Stomach (tissue), 9 donors: Measurements from ENCODE around the gene SPHK1. TPM values are rescaled to one million over a fixed set of nuclear protein-coding genes. Genes with fewer than 3 reads are reported as not detected.

Experiments used
- DNase-seq, 2 donors: peaks; one replicate each; pipeline versions ENCODE4 v3.0.0 to v3.0.0-alpha.2; 2013 to 2019
- H3K27ac ChIP-seq, 5 donors: fragments of 200-600 bp in 4 of 5; sonication (generic) in 4 of 5; one replicate each; pipeline ENCODE4 v1.5.1; 2013 to 2019; ENCODE audit warnings: mild to moderate bottlenecking in 1 of 5, moderate library complexity in 1 of 5
- H3K27me3 ChIP-seq, 3 donors: fragments of 200-600 bp; sonication (generic); one replicate each; pipeline ENCODE4 v1.5.1; 2017 to 2019; ENCODE audit warnings: mixed run types in 1 of 3
- H3K36me3 ChIP-seq, 4 donors: fragments of 200-600 bp; sonication (generic); 1 replicate in 3 of 4; 2 replicates in 1 of 4; pipeline ENCODE4 v1.5.1; 2016 to 2019
- H3K4me1 ChIP-seq, 4 donors: fragments of 200-600 bp; sonication (generic); one replicate each; pipeline ENCODE4 v1.5.1; 2016 to 2019
- H3K4me3 ChIP-seq, 4 donors: fragments of 200-600 bp; sonication (generic) in 3 of 4; one replicate each; pipeline ENCODE4 v1.5.1; 2016 to 2019; ENCODE audit warnings: mild to moderate bottlenecking in 1 of 4
- H3K9me3 ChIP-seq, 4 donors: fragments of 200-600 bp; sonication (generic); one replicate each; pipeline ENCODE4 v1.5.1; 2016 to 2019
- EP300 ChIP-seq: sonication (generic); formaldehyde crosslinking; IDR thresholded peaks from one replicate; pipeline ENCODE4 v1.6.1; 2017; ENCODE audit warnings: antibody characterized with exemption
- POLR2A ChIP-seq, 4 donors: fragments of 450-650 bp; IDR thresholded peaks; one replicate each; pipeline ENCODE4 v1.6.1; 2016; ENCODE audit warnings: antibody characterized with exemption in 4 of 4, control low read depth in 2 of 4, mild to moderate bottlenecking in 1 of 4, moderate library complexity in 1 of 4
- POLR2AphosphoS5 ChIP-seq, 3 donors: sonication (generic); formaldehyde crosslinking; IDR thresholded peaks; one replicate each; pipeline ENCODE4 v1.6.1; 2016; ENCODE audit warnings: antibody characterized with exemption in 3 of 3
- WGBS, 5 donors: extraction: QIAGEN DNeasy Blood & Tissue Kit in 3 of 5; methylation state at CpG; one replicate each; pipeline versions ENCODE4 v1.1.5 to v1.1.7; 2013 to 2018; 5-methylcytosine and 5-hydroxymethylcytosine counted together
- intact Hi-C: fragments of 100-400 bp; cut with DNase I; formaldehyde crosslinking; loops from one replicate; pipeline ENCODE4 v1.15.1; 2023; ENCODE audit warnings: low total_unique reads
- polyA plus RNA-seq, 3 donors: library from polyadenylated mRNA; stranded (reverse); fragments of 200-250 nt; gene quantifications; one replicate each; pipeline ENCODE4 v1.2.3, GENCODE V29; 2013
- total RNA-seq, 5 donors: library from RNA; depleted of rRNA; stranded (reverse); fragments of >200 nt; gene quantifications; one replicate each; pipeline versions ENCODE4 v1.1.0 to v1.2.3, GENCODE V29; 2014 to 2016
- TF ChIP-seq, protein P1 (sequence below), 7 experiments: fragments of 450-650 bp in 4 of 7; fragments of 200-600 bp in 3 of 7; sonication (generic) in 3 of 7; IDR thresholded peaks; one replicate each; pipeline ENCODE4 v1.5.1; 2016 to 2019; ENCODE audit warnings: antibody characterized with exemption in 7 of 7, control low read depth in 2 of 7, mild to moderate bottlenecking in 1 of 7
- donor health status: healthy with polysubstance abuse.
- donor health status: Bipolar disorder and iron deficiency.
- donor health status: healthy.

Gene SPHK1
- total and polyA plus RNA-seq, 8 donors: 0.45 to 13.9 (median 5.8) TPM; not detected in 1

DNA sequence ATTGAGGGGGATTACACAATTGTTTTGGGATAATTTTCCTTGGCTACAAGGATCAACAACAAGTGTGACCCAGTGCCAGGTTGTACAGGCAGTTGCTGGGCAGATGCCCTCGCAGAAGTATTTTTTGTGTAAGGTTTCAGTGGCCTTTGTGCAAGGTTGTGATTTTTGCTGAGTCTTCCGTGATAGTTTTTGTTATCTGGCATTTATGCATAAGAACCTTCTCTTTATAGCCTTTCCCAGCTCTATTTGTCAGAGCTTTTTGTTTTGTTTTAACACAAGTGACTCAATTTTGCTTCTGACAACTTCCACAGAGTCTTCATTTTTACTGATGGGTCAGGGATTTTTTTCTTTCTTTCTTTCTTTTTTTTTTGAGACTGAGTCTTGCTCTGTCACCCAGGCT lies 23.9 kb upstream of the SPHK1 start:
- TF ChIP-seq, protein P1, sequence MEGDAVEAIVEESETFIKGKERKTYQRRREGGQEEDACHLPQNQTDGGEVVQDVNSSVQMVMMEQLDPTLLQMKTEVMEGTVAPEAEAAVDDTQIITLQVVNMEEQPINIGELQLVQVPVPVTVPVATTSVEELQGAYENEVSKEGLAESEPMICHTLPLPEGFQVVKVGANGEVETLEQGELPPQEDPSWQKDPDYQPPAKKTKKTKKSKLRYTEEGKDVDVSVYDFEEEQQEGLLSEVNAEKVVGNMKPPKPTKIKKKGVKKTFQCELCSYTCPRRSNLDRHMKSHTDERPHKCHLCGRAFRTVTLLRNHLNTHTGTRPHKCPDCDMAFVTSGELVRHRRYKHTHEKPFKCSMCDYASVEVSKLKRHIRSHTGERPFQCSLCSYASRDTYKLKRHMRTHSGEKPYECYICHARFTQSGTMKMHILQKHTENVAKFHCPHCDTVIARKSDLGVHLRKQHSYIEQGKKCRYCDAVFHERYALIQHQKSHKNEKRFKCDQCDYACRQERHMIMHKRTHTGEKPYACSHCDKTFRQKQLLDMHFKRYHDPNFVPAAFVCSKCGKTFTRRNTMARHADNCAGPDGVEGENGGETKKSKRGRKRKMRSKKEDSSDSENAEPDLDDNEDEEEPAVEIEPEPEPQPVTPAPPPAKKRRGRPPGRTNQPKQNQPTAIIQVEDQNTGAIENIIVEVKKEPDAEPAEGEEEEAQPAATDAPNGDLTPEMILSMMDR (IDR thresholded peaks at IDR 0.05): no peak
- no peak for TF ChIP-seq POLR2AphosphoS5 (IDR thresholded peaks at IDR 0.05)
- TF ChIP-seq EP300: no peak
- TF ChIP-seq POLR2A (IDR thresholded peaks at IDR 0.05): no peak
- Histone ChIP-seq H3K4me3 (no peak overlapping the region), H3K27me3 (peaks cover 0 to 6% (median 0%) of the 10 kb centered on the region in 3 donors), H3K36me3 (no peaks in the 10 kb centered on the region), H3K27ac (no peak overlapping the region), H3K9me3 (no peaks in the 10 kb centered on the region), H3K4me1 (peaks cover 0 to 7% (median 6%) of the 10 kb centered on the region in 4 donors)
- intact Hi-C loops: no loop called here
- 61 to 75% (median 74%) methylated on average over 2 of the region's 2 CpGs for WGBS, 5 donors
- no peak for DNase-seq

- WGBS, 5 donors: 77 to 83% (median 82%) methylated on average over 11 of the region's 11 CpGs
- intact Hi-C loops: no loop called here
- Histone ChIP-seq H3K9me3 (no peaks in the 10 kb centered on the region), H3K27me3 (peaks cover 0 to 6% (median 0%) of the 10 kb centered on the region in 3 donors), H3K27ac (no peak overlapping the region), H3K36me3 (no peaks in the 10 kb centered on the region), H3K4me3 (no peak overlapping the region), H3K4me1 (peaks cover 0 to 7% (median 0%) of the 10 kb centered on the region in 4 donors)
- no peak for DNase-seq
- TF ChIP-seq POLR2A (IDR thresholded peaks at IDR 0.05): no peak
- TF ChIP-seq, protein P1 (IDR thresholded peaks at IDR 0.05): no peak
- no peak for TF ChIP-seq POLR2AphosphoS5 (IDR thresholded peaks at IDR 0.05)
Observed at GRCh38 chr17:76363107-76363842, 21.1 kb upstream of the SPHK1 start.

DNA sequence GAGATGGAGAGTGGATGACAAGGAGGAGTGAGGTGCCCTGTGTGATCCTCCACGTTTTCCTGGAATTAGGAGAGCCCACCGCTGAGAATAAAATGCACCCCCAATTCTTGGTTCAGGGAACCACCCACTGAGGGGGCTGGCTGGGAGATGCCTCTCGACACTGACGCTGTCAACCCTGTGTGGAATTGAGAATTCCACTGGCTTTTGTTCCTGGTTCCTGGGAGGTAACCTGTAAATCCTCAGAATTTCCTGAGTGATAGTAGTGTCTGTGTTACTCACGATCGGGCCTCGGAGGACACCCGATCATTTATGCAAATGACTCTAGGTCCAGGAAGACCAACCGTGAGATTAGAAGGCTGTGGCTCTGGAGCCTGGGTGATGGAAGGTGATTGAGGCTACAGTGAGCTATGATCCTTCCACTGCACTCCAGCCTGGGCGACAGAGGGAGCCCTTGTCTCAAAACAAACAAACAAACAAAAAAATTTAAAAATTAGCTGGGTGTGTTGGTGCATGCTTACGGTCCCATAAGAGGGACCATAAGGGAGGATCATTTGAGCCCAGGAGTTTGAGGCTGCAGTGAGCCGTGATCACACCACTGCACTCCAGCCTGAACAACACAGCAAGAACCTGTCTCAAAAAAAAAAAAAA lies 19.0 kb upstream of the SPHK1 start:
- no peaks in the 10 kb centered on the region for H3K36me3 ChIP-seq
- H3K4me1 ChIP-seq: peaks cover 0 to 8% (median 5%) of the 10 kb centered on the region in 4 donors
- 49 to 67% (median 54%) methylated on average over 12 of the region's 12 CpGs for WGBS, 5 donors
- intact Hi-C loops: no loop called here
- no peak for DNase-seq
- H3K27me3 ChIP-seq: peaks cover 0 to 6% (median 0%) of the 10 kb centered on the region in 3 donors
- no peak overlapping the region for H3K4me3 ChIP-seq
- no peaks in the 10 kb centered on the region for H3K9me3 ChIP-seq
- no peak overlapping the region for H3K27ac ChIP-seq
- TF ChIP-seq EP300 (no peak), POLR2A (IDR thresholded peaks at IDR 0.05) (no peak), POLR2AphosphoS5 (IDR thresholded peaks at IDR 0.05) (no peak)
- TF ChIP-seq, protein P1 (IDR thresholded peaks at IDR 0.05): no peak

DNA sequence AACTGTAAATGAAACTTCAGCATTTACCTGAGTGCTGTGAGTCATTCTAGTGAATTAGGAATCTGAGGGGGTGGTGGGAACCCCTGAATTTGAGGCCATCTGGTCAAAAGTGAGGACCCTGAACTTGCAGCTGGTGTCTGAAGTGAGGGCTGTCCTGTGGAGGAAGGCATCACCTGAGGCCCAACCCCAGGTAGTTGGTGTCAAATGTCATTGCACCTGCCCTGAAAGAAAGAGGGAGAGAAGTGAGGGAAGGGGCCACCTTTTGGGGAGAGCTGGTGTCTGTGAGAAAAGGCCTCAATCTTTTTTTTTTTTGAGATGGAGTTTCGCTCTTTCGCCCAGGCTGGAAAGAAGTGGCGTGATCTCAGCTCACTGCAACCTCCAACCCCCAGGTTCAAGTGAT lies 18.2 kb upstream of the SPHK1 start:
- peaks cover 0 to 6% (median 0%) of the 10 kb centered on the region in 3 donors for H3K27me3 ChIP-seq
- no peak for DNase-seq
- intact Hi-C loops: no loop called here
- TF ChIP-seq, protein P1 (IDR thresholded peaks at IDR 0.05): no peak
- TF ChIP-seq POLR2AphosphoS5 (IDR thresholded peaks at IDR 0.05) (no peak), EP300 (no peak), POLR2A (IDR thresholded peaks at IDR 0.05) (no peak)
- H3K4me1 ChIP-seq: peaks cover 0 to 12% (median 11%) of the 10 kb centered on the region in 4 donors
- no peak overlapping the region for H3K4me3 ChIP-seq
- WGBS, 5 donors: 86 to 98% (median 92%) methylated on average over 3 of the region's 3 CpGs
- no peaks in the 10 kb centered on the region for H3K9me3 ChIP-seq
- H3K36me3 ChIP-seq: no peaks in the 10 kb centered on the region
- no peak overlapping the region for H3K27ac ChIP-seq
